Lung (tissue), 12 donors: ENCODE data around the gene NIPAL4. TPM values are rescaled to one million over a fixed set of nuclear protein-coding genes. Genes with fewer than 3 reads are reported as not detected.

Source experiments
- ATAC-seq: fragments of 200-7000 bp; cut with Tn5 transposase; one replicate; pipeline ENCODE4 v1.9.1; 2020; ENCODE audit warnings: moderate number of reproducible peaks; ENCODE audit not compliant: insufficient read depth, low FRiP score
- DNase-seq, 3 donors: peaks; one replicate each; pipeline ENCODE4 v3.0.0-alpha.2; 2013 to 2017
- H3K27ac ChIP-seq, 2 donors: one replicate each; pipeline ENCODE4 v1.5.1; 2013; ENCODE audit warnings: mild to moderate bottlenecking in 2 of 2, moderate library complexity in 2 of 2, control low read depth in 1 of 2, inconsistent platforms in 1 of 2, low read depth in 1 of 2, low read length in 1 of 2
- H3K27me3 ChIP-seq, 3 donors: one replicate each; pipeline ENCODE4 v1.5.1; 2013; ENCODE audit warnings: low read length in 2 of 3; ENCODE audit not compliant: control insufficient read depth in 3 of 3, insufficient read depth in 3 of 3
- H3K36me3 ChIP-seq, 4 donors: one replicate each; pipeline ENCODE4 v1.5.1; 2013; ENCODE audit warnings: low read length in 4 of 4, mild to moderate bottlenecking in 1 of 4, moderate library complexity in 1 of 4; ENCODE audit not compliant: control insufficient read depth in 4 of 4, insufficient read depth in 4 of 4
- H3K4me1 ChIP-seq, 5 donors: one replicate each; pipeline ENCODE4 v1.5.1; 2013; ENCODE audit warnings: low read length in 5 of 5, mild to moderate bottlenecking in 2 of 5, moderate library complexity in 1 of 5; ENCODE audit not compliant: control insufficient read depth in 5 of 5, insufficient read depth in 5 of 5
- H3K4me3 ChIP-seq: one replicate; pipeline ENCODE4 v1.5.1; 2013; ENCODE audit warnings: mild to moderate bottlenecking, control low read depth, moderate library complexity
- H3K9ac ChIP-seq, 2 donors: one replicate each; pipeline ENCODE4 v1.5.1; 2013; ENCODE audit warnings: low read length in 2 of 2, control low read depth in 1 of 2; ENCODE audit not compliant: insufficient read depth in 1 of 2
- H3K9me3 ChIP-seq, 4 donors: one replicate each; pipeline ENCODE4 v1.5.1; 2013; ENCODE audit warnings: low read length in 3 of 4, mild to moderate bottlenecking in 1 of 4, moderate library complexity in 1 of 4; ENCODE audit not compliant: control insufficient read depth in 4 of 4, insufficient read depth in 3 of 4
- CTCF ChIP-seq: IDR thresholded peaks from 2 replicates; pipeline ENCODE4 v1.5.1; 2012; ENCODE audit warnings: mild to moderate bottlenecking; ENCODE audit errors: control extremely low read depth, extremely low read depth
- WGBS, 2 donors: extraction: QIAGEN DNeasy Blood & Tissue Kit; methylation state at CpG; one replicate each; pipeline ENCODE4 v1.1.7; 2013; 5-methylcytosine and 5-hydroxymethylcytosine counted together
- polyA plus RNA-seq, 2 donors: library from polyadenylated mRNA; stranded (reverse); fragments of 200-250 nt; gene quantifications; one replicate each; pipeline ENCODE4 v1.2.1, GENCODE V29; 2013
- total RNA-seq, 2 donors: library from RNA; depleted of rRNA in 1 of 2; stranded (reverse); fragments of >200 nt in 1 of 2; gene quantifications; one replicate each; pipeline ENCODE4 v1.2.1, GENCODE V29; 2014 to 2021
- donor health status: control.
- donor health status: control.
- donor health status: Bipolar disorder and iron deficiency.
- donor health status: healthy.
- donor health status: DM: yes; HTN: yes; CAD: no.

Gene NIPAL4
- total and polyA plus RNA-seq, 4 donors: 0.04 to 1.7 (median 0.36) TPM

GRCh38 chr5:157455057-157455456 is 5.0 kb upstream of the NIPAL4 start:
- Histone ChIP-seq H3K4me3 (no peak overlapping the region), H3K27ac (no peak overlapping the region), H3K9ac (no peak overlapping the region), H3K27me3 (peaks cover 0 to 10% (median 7%) of the 10 kb centered on the region in 3 donors), H3K9me3 (no peaks in the 10 kb centered on the region), H3K36me3 (no peaks in the 10 kb centered on the region), H3K4me1 (peaks cover 0 to 4% (median 1%) of the 10 kb centered on the region in 5 donors)
- no peak for TF ChIP-seq CTCF
- ATAC-seq: no peak
- no peak for DNase-seq
- WGBS, 2 donors: 53 to 74% methylated on average over 7 of the region's 7 CpGs

- no peak for TF ChIP-seq CTCF
- no peak for ATAC-seq
- Histone ChIP-seq H3K9ac (no peak overlapping the region), H3K27ac (no peak overlapping the region), H3K4me1 (peaks cover 0 to 8% (median 7%) of the 10 kb centered on the region in 5 donors), H3K4me3 (no peak overlapping the region), H3K27me3 (peaks cover 0 to 22% (median 18%) of the 10 kb centered on the region in 3 donors), H3K9me3 (no peaks in the 10 kb centered on the region), H3K36me3 (no peaks in the 10 kb centered on the region)
- DNase-seq: no peak
- WGBS, 2 donors: 76 to 89% methylated on average over 5 of the region's 5 CpGs
Measured at GRCh38 chr5:157456301-157456700, 3.7 kb upstream of the NIPAL4 start.

GRCh38 chr5:157457391-157457790 is 2.6 kb upstream of the NIPAL4 start:
- WGBS, 2 donors: 93 to 96% methylated on average over 5 of the region's 5 CpGs
- no peaks in the 10 kb centered on the region for H3K36me3 ChIP-seq
- ATAC-seq: no peak
- H3K27me3 ChIP-seq: peaks cover 0 to 28% (median 24%) of the 10 kb centered on the region in 3 donors
- no peak overlapping the region for H3K27ac ChIP-seq
- DNase-seq: no peak
- peaks cover 0 to 8% (median 7%) of the 10 kb centered on the region in 5 donors for H3K4me1 ChIP-seq
- H3K9ac ChIP-seq: no peak overlapping the region
- TF ChIP-seq CTCF: no peak
- no peak overlapping the region for H3K4me3 ChIP-seq
- no peaks in the 10 kb centered on the region for H3K9me3 ChIP-seq

GRCh38 chr5:157458835-157459234 is 1.2 kb upstream of the NIPAL4 start:
- ATAC-seq (no peak), DNase-seq (no peak)
- H3K9ac ChIP-seq: no peak overlapping the region
- H3K4me3 ChIP-seq: no peak overlapping the region
- H3K36me3 ChIP-seq: no peaks in the 10 kb centered on the region
- TF ChIP-seq CTCF: no peak
- H3K4me1 ChIP-seq: peaks cover 0 to 8% (median 7%) of the 10 kb centered on the region in 5 donors
- peaks cover 0 to 2% (median 0%) of the 10 kb centered on the region in 4 donors for H3K9me3 ChIP-seq
- 91 to 95% methylated on average over 5 of the region's 5 CpGs for WGBS, 2 donors
- peaks cover 0 to 28% (median 27%) of the 10 kb centered on the region in 3 donors for H3K27me3 ChIP-seq
- no peak overlapping the region for H3K27ac ChIP-seq
